Occipital lobe (tissue), 2 donors: ENCODE measurements around the gene HOXA2. TPM values are rescaled to one million over a fixed set of nuclear protein-coding genes. Genes with fewer than 3 reads are reported as not detected.

ENCODE experiments used
- DNase-seq: peaks from one replicate; lab custom pipeline; 2025; lab: John Stamatoyannopoulos, UW
- total RNA-seq: library from RNA; depleted of rRNA; stranded (reverse); fragments of >200 nt; gene quantifications from one replicate; pipeline ENCODE4 v1.2.3, GENCODE V29; 2014

The HOXA2 gene
- total RNA-seq, 1 donor from 2014 or later: not detected

- DNase-seq: no peak
Measured at GRCh38 chr7:27126596-27127327, 24.3 kb upstream of the HOXA2 start.

- no peak for DNase-seq
Measured at GRCh38 chr7:27125986-27126394, 23.5 kb upstream of the HOXA2 start.

DNA sequence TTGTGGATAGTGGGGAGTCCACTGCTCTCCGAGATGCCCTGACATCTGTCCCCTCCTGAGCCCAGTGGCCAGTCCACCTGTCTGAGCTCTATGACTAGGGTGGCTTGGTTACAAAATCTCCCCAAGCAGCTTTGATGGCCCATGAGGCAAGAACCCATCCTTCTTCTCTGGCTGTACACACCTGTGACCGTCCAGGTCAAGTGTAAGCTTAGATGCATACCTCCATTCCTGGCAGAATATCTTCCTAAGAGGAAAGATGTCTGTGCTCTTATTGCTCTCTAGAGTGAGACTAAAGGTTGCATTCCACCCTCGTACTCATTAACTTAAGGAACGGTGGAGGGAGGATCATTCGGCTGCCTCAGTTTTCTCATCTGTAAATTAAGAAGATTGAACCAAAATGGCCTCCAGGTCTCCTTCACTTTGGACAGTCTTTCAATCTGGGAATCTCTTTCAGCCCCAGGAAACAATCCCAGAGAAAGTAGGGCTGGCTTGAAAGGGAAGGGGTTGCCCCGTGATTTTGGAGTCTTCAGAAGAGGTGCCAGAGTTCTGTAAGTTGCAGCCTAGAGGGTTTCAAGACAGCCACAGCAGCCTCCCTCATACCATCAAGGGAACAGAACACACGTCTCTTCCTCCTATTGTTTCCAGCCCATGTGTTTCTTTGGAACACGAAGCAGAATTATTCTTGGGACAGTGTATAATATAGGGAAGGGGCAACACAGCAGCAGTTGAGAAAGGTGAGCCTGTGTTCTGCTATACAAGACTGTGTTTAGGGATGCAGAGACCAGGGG lies 22.6 kb upstream of the HOXA2 start:
- no peak for DNase-seq

GRCh38 chr7:27124096-27124901 lies 21.8 kb upstream of the HOXA2 start:
- no peak for DNase-seq

DNA sequence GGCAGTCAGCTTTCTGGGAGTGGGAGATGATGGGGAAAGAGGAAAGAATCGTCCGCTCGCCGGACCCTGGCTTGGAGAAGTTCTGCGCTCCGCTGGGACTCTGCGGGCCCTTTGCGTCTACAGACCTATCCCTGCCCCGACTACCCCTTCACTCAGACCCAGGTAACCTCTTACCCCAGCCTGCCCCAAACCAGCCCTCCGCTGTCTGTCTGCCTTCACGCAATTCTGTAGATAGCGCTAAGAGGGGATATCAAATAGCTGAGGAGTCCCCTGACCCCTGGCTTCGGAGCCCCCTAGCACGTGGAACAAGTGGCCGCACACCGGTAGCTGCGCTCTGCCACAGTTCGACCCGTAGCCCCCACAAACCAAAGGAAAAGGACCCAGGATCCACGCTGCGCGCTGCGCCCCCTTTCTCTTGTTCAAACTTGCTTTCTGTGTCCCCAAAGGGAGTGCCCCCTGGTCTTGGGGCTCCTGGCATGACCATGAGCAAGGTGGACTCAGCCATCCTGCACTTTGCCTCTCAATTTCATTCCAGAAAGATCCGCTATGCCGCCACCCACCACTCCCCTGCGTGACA lies 21.1 kb upstream of the HOXA2 start:
- no peak for DNase-seq

- DNase-seq: no peak
Measured at GRCh38 chr7:27123007-27123476, 20.6 kb upstream of the HOXA2 start.

GRCh38 chr7:27122077-27122910 lies 19.8 kb upstream of the HOXA2 start:
- DNase-seq: no peak

DNA sequence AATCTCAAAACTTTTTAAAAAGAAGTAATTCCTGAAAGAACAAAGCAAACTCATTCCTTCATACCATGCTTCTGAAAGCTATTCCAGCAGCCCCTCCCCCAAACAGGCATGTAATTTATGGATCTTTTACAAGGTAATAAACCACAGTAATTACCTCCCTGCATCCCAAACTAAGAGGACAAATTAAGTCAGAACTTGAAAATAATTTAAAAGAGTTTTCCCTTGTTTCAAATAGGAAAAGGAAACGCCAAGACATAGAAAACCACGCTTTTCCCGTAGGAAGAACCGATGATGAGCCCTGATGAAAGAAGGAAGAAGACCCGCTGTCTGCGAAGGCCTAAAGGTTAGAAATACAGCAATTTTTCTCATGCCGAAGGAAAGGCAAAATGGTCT lies 19.2 kb upstream of the HOXA2 start:
- no peak for DNase-seq

DNA sequence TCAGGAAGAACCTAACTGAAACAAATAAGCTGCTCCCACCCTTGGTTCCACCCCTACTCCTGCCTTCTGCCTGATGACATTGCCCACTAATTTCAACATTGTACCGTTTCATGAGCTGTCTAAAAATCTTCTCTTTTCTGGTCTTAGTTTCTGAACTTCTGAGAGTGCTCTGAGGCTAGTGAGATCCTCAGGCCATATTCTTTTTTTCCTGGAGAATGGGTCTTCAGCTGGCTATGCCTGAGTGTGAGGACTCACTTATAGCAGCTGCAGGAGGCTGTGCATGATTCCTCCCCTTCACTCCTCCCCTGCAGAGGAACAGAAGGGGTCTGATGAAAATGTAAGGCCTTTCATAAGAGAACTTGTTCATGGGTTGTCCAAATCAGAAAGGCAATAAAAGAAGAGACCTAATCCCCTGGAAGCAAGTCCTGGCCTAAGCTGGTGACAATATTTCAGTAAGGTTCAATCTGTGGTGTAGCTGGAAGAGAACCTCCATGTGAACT lies 17.0 kb upstream of the HOXA2 start:
- no peak for DNase-seq

- DNase-seq: no peak
Measured at GRCh38 chr7:27118580-27118979, 16.1 kb upstream of the HOXA2 start.

- no peak for DNase-seq
Measured at GRCh38 chr7:27117887-27118491, 15.5 kb upstream of the HOXA2 start.

- no peak for DNase-seq
Measured at GRCh38 chr7:27116962-27117886, 14.7 kb upstream of the HOXA2 start.

DNA sequence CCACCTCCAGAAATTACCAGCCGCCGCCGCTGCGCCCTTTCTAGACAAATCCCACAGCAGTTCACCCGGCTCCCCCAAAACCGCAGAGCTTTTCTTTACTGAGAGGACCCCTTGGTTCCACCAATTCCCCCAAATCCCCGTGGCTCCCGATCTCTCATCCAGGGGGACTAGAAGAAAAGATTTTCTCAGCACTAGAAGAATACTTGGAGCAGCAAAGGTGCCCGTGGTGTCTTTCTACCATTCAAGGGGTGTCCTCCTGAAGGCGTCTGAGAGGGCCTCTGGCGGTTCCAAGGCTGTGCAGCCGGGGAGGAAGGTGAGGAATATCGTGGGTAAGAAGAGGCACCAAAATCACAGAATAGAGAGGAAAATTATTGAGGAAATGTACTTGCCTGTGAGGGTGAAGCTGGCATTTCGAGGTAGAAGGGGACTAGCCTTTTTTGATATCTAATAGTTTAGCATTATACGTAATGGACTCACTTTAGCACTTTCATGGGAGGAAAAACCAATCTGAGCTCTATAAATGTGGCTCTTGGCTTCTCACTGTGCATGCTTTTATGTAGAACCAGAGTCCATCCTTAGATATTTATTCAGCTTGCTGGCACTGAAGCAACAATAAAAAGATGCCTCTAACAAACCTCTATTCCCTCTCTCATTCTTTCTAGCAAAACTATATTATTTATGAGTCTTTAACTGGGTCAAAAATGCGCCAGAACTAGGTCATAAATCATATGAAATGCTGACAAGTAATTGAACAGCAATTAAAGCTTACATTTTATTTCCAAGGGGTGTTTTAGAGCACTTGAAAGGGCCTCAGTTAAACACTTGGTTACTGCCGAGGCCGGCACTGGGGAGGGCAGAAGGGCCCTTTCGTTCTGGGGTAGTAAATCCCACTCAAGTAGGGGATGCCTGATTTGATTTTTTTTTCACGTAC lies 13.8 kb upstream of the HOXA2 start:
- DNase-seq: no peak

DNA sequence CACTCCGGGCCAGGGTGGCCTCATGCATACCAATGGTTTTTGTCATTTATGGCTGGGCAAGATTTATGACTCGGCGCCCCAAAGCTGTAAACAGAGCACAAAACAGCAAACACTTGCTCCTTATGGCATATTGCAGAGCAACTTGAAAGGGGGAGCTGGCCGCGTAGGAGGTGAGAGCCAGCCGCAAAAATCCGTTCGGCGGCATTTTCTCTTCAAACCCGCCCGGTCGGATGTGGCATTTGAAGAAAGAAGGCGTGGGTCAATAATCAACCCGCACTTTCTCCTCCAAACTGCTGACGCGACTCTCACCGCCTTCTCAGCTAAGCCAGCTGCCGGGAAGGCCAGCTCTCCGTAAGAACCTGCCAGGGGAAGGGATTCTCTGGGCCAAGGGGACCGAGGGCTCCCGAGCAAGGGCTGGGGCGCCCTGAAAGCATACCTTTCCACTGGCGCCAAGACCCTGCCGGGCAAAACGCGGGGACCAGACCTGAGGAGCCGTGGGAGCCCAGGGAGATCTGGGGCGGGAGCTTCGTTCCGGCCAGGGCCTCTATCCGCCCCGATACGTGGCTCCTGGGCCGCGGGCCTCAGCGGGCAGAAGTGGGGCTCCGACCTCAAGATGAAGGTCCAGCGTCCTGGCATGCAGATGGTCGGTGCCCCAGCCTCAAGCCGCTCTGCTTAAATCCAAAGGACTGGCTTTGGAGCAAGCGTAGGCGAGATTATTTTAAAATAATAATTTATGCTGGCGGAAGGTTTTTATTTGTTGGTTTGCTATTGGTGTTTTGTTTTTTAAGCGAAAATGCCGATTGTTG lies 12.9 kb upstream of the HOXA2 start:
- no peak for DNase-seq

- no peak for DNase-seq
Measured at GRCh38 chr7:27114881-27115220, 12.4 kb upstream of the HOXA2 start.

DNA sequence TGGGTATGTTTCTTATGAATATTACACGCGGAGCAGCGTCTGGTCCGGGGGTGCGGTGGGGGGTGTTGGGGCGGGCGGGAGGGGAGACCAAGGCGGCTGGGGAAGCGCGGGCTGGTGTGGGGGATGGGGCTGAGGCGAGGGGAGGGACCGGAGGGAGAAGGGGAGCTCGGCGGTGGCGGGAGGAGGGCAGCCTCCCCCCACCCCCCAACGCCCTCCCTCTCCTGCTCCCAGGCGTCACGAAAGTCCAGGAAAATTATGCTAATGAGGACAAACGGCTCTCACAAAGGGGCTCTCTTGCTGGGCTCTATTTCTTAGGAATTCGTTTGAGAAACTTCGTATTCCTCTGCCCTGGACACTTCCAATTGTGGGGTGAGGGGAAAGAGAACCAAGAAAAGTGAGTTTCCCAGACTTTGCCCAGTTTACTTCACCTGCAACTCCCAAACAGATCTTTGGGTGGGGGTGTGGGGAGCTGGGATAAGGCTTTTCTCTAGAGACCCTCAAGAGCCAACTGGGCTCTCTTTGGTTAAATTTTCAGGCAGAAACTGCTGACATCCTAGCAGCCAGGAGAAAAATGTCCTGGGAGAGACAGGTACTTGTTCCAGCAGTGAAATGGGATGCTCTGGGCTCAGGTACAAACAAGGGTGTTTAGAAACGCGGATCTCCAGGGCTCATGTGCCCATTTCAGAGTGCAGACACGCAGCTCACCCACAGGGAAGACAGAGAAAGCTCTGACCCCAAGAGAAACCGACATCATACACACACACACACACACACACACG lies 11.7 kb upstream of the HOXA2 start:
- DNase-seq: no peak
